Fibroblast of pulmonary artery (primary cell): ENCODE data around the gene LZTS3.

ENCODE experiments used
- DNase-seq: peaks from one replicate; pipeline ENCODE4 v3.0.0-alpha.2; 2010; ENCODE audit warnings: low read depth
- H3K4me3 ChIP-seq: replicated peaks from 2 replicates; pipeline ENCODE4 v1.5.1; 2011; ENCODE audit warnings: low read depth, mild to moderate bottlenecking, control low read depth, low read length, moderate library complexity
- TF ChIP-seq, protein P1 (sequence below): IDR thresholded peaks from 2 replicates; pipeline ENCODE4 v1.5.1; 2011; ENCODE audit warnings: mild to moderate bottlenecking, control low read depth, low read length, inconsistent platforms; ENCODE audit errors: missing control alignments

LZTS3 gene

GRCh38 chr20:3171391-3172125 is 1.8 kb downstream of the LZTS3 start:
- no peak overlapping the region for H3K4me3 ChIP-seq
- DNase-seq = no peak
- TF ChIP-seq, protein P1, sequence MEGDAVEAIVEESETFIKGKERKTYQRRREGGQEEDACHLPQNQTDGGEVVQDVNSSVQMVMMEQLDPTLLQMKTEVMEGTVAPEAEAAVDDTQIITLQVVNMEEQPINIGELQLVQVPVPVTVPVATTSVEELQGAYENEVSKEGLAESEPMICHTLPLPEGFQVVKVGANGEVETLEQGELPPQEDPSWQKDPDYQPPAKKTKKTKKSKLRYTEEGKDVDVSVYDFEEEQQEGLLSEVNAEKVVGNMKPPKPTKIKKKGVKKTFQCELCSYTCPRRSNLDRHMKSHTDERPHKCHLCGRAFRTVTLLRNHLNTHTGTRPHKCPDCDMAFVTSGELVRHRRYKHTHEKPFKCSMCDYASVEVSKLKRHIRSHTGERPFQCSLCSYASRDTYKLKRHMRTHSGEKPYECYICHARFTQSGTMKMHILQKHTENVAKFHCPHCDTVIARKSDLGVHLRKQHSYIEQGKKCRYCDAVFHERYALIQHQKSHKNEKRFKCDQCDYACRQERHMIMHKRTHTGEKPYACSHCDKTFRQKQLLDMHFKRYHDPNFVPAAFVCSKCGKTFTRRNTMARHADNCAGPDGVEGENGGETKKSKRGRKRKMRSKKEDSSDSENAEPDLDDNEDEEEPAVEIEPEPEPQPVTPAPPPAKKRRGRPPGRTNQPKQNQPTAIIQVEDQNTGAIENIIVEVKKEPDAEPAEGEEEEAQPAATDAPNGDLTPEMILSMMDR = no peak

GRCh38 chr20:3168829-3169590 is 4.3 kb downstream of the LZTS3 start:
- no peak for DNase-seq
- TF ChIP-seq, protein P1 = no peak
- no peak overlapping the region for H3K4me3 ChIP-seq

GRCh38 chr20:3168079-3168828 is 5.1 kb downstream of the LZTS3 start:
- no peak overlapping the region for H3K4me3 ChIP-seq
- TF ChIP-seq, protein P1 = no peak
- DNase-seq = no peak

GRCh38 chr20:3167738-3168078 is 5.6 kb downstream of the LZTS3 start:
- TF ChIP-seq, protein P1 = no peak
- H3K4me3 ChIP-seq = no peak overlapping the region
- DNase-seq = no peak

- TF ChIP-seq, protein P1 = no peak
- no peak for DNase-seq
- no peak overlapping the region for H3K4me3 ChIP-seq
Observed at GRCh38 chr20:3166913-3167342, 6.4 kb downstream of the LZTS3 start.

GRCh38 chr20:3166338-3166912 is 6.9 kb downstream of the LZTS3 start:
- H3K4me3 ChIP-seq = no peak overlapping the region
- TF ChIP-seq, protein P1 = no peak
- no peak for DNase-seq
